Tibial artery (tissue), 4 donors: ENCODE measurements around the gene UFSP2.
A peak's percentile ranks its signal among the peaks of the same experiment; 100 is the strongest.

ENCODE experiments used
- DNase-seq, 2 donors: peaks; one replicate each; pipeline ENCODE4 v3.0.0-alpha.2; 2019
- H3K27ac ChIP-seq, 2 donors: fragments of 200-600 bp; sonication (generic) in 1 of 2; 1 replicate in 1 of 2; 2 replicates in 1 of 2; pipeline ENCODE4 v1.5.1; 2018 to 2019; ENCODE audit warnings: mild to moderate bottlenecking in 1 of 2
- H3K27me3 ChIP-seq, 2 donors: fragments of 200-600 bp; sonication (generic) in 1 of 2; one replicate each; pipeline versions ENCODE4 v1.5.1 to v1.6.0; 2016 to 2019
- H3K36me3 ChIP-seq, 3 donors: fragments of 200-600 bp; sonication (generic) in 2 of 3; one replicate each; pipeline ENCODE4 v1.5.1; 2016 to 2019; ENCODE audit warnings: mild to moderate bottlenecking in 2 of 3
- H3K4me1 ChIP-seq, 4 donors: fragments of 200-600 bp; sonication (generic) in 2 of 4; 1 replicate in 3 of 4; 2 replicates in 1 of 4; pipeline ENCODE4 v1.5.1; 2016 to 2019
- H3K4me3 ChIP-seq, 2 donors: fragments of 200-600 bp; sonication (generic) in 1 of 2; 1 replicate in 1 of 2; 2 replicates in 1 of 2; pipeline ENCODE4 v1.5.1; 2018 to 2019; ENCODE audit warnings: mild to moderate bottlenecking in 2 of 2
- H3K9me3 ChIP-seq, 3 donors: fragments of 200-600 bp; sonication (generic) in 1 of 3; one replicate each; pipeline ENCODE4 v1.5.1; 2016 to 2019
- CTCF ChIP-seq, 2 experiments: fragments of 200-600 bp in 1 of 2; fragments of 450-650 bp in 1 of 2; IDR thresholded peaks; one replicate each; pipeline ENCODE4 v1.5.1; 2017 to 2019; ENCODE audit warnings: antibody characterized with exemption in 2 of 2, mild to moderate bottlenecking in 1 of 2, moderate library complexity in 1 of 2
- intact Hi-C: fragments of 100-400 bp; cut with DNase I; formaldehyde crosslinking; loops from one replicate; pipeline ENCODE4 v1.15.0; 2023; ENCODE audit warnings: low total_unique reads

Gene UFSP2

GRCh38 chr4:185399466-185399865 lies 26.3 kb downstream of the UFSP2 start:
- intact Hi-C loops, result loop anchor here (5.0 kb wide), 1 partner anchor 197 kb away; the partner anchor contains the start of gene CFAP97
- H3K27ac ChIP-seq, result peak overlapping the region; percentile 100
- peak overlapping the region; percentile 18 to 86 for H3K4me3 ChIP-seq
- H3K9me3 ChIP-seq, result no peaks in the 10 kb centered on the region
- peaks cover 19 to 54% (median 45%) of the 10 kb centered on the region in 3 donors for H3K36me3 ChIP-seq
- no peaks in the 10 kb centered on the region for H3K27me3 ChIP-seq
- H3K4me1 ChIP-seq, result peaks cover 0 to 45% (median 19%) of the 10 kb centered on the region in 4 donors
- no peak for TF ChIP-seq CTCF (IDR thresholded peaks at IDR 0.05)
- DNase-seq, result no peak

- intact Hi-C loops, result loop anchor here (5.0 kb wide), 1 partner anchor 196 kb away; the partner anchor contains the start of gene CFAP97
- Histone ChIP-seq H3K36me3 (peaks cover 19 to 45% (median 40%) of the 10 kb centered on the region in 3 donors), H3K4me1 (peaks cover 0 to 49% (median 19%) of the 10 kb centered on the region in 4 donors), H3K27ac (peak overlapping the region; percentile 100), H3K27me3 (no peaks in the 10 kb centered on the region), H3K9me3 (no peaks in the 10 kb centered on the region), H3K4me3 (peak overlapping the region; percentile 82 to 86)
- no peak for TF ChIP-seq CTCF (IDR thresholded peaks at IDR 0.05)
- no peak for DNase-seq
Observed at GRCh38 chr4:185398618-185399017, 27.1 kb downstream of the UFSP2 start.

GRCh38 chr4:185396724-185397385 lies 28.9 kb downstream of the UFSP2 start, which contains the start of gene ANKRD37:
TSS of gene ANKRD37 (plus strand) at chr4:185396841. CDS start at chr4:185396924, 83 bp downstream.
- Histone ChIP-seq H3K9me3 (no peaks in the 10 kb centered on the region), H3K27ac (peak within 1 kb of the TSS; percentile 100), H3K4me1 (peaks cover 0 to 46% (median 19%) of the 10 kb centered on the region in 4 donors), H3K36me3 (peaks cover 14 to 29% (median 24%) of the 10 kb centered on the region in 3 donors), H3K27me3 (no peaks in the 10 kb centered on the region), H3K4me3 (peak within 1 kb of the TSS; percentile 82 to 86)
- peak in 1 of 2 donors; percentile 51 for DNase-seq
- TF ChIP-seq CTCF (IDR thresholded peaks at IDR 0.05), result no peak
- intact Hi-C loops, result loop anchor here (5.0 kb wide), 1 partner anchor 195 kb away; the partner anchor contains the start of gene CFAP97

- Histone ChIP-seq H3K9me3 (no peaks in the 10 kb centered on the region), H3K36me3 (peaks cover 11 to 22% (median 17%) of the 10 kb centered on the region in 3 donors), H3K4me1 (peaks cover 0 to 39% (median 19%) of the 10 kb centered on the region in 4 donors), H3K27ac (peak overlapping the region; percentile 100), H3K27me3 (no peaks in the 10 kb centered on the region), H3K4me3 (peak overlapping the region; percentile 82 to 86)
- peak; percentile 96 to 100 for DNase-seq
- TF ChIP-seq CTCF (IDR thresholded peaks at IDR 0.05), result no peak
- intact Hi-C loops, result loop anchor here (5.0 kb wide), 1 partner anchor 194 kb away; the partner anchor contains the start of gene CFAP97
Observed at GRCh38 chr4:185395956-185396723, 29.6 kb downstream of the UFSP2 start.

- no peaks in the 10 kb centered on the region for H3K27me3 ChIP-seq
- TF ChIP-seq CTCF (IDR thresholded peaks at IDR 0.05), result no peak
- no peak for DNase-seq
Observed at GRCh38 chr4:185395238-185395955, 30.4 kb downstream of the UFSP2 start, which contains the start of gene LRP2BP. TSS of gene LRP2BP (minus strand) at chr4:185395924. CDS start at chr4:185378186, 17,738 bp downstream.

More at GRCh38 chr4:185395238-185395955, 30.4 kb downstream of the UFSP2 start, which contains the start of gene LRP2BP:
- H3K4me3 ChIP-seq, result peak within 1 kb of the TSS; percentile 82 to 86
- peak within 1 kb of the TSS; percentile 100 for H3K27ac ChIP-seq
- peaks cover 0 to 34% (median 19%) of the 10 kb centered on the region in 4 donors for H3K4me1 ChIP-seq
- intact Hi-C loops, result loop anchor here (5.0 kb wide), 1 partner anchor 193 kb away; the partner anchor contains the start of gene CFAP97
- H3K9me3 ChIP-seq, result no peaks in the 10 kb centered on the region
- peaks cover 10 to 14% (median 12%) of the 10 kb centered on the region in 3 donors for H3K36me3 ChIP-seq
